NCI-H1092 treated with DMSO at 0.1 percent for 48 hours (cell line): Measurements from ENCODE around the gene CDH23.

ENCODE experiments used
- DNase-seq: peaks from one replicate; lab custom pipeline; 2025; lab: John Stamatoyannopoulos, UW

The CDH23 gene

DNA sequence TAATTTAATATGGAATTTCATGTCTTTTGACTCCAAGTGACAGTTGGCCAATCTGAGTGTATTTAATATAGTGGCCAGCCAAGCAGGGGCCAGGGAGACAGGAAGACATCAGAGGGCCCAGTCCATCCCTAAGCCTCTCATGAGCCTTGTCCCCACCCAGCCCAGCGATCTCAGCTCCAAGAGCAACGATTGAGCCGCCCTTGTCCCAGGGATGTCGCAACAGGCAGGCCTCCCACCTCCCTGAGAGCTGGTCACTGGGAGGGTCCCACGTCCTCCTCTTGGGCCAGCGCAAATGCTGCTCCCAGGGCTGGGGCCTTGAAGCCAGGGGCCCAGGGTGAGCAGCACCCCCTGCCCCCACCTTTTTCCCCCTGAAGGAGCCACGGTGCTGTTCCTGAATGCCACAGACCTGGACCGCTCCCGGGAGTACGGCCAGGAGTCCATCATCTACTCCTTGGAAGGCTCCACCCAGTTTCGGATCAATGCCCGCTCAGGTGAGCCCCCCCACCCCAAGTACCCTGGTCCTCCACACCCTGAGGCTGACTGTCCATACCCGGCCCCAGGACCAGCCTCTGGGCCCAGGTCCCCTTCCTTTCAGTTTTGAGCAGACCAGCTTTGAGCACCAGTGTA, 293.5 kb downstream of the CDH23 start:
- DNase-seq, result no peak

DNA sequence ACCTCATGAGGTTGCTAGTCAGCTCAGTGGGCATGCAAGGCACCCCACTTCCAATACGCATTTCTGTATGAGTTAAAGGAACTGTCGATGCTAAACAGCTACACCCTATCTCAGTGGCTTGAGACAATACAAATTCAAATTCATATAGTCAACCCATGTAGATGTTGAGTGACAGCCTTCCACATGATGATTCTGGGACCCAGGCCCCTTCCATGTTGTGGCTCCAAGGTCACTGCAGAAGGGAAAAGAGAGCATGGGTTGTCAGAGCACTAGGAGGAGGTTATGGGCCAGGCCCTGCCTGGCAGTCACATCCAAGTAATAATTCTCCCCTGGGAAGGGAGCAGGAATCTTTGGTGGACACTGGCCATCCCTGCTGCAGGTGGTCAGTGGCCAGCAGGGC, 294.7 kb downstream of the CDH23 start:
- no peak for DNase-seq

DNA sequence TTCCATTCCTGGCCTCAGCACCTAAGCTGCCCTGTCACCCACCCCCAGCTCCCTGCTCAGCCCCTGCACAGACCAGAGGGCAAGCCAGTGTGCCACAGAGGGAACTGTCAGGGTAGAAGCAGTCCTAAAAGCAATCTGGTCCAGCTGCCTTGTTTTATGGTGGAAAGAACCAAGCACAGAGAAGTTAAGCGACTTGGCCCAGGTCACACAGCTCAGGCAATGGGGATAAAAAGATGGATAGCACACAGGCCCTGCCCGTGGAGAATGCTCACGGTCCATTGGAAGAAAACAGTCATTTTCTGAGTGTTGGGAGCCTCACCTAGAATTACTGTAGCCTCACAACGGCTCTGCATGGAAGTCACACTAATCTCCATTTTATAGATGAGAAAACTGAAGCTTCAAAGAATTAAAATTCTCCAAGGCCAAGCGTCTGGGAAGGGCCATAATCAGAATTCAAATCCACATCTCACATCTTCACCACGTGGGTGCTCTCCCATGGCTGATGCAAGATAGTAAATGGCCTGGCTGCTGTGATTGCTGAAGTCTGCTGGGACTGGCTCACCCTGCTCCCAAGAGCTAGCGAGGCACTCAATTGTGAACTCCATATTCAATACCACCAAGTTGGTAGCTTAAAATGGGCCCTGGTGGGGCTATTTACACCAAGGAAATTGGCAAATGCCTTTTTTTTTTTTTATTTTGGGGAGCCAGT, 296.0 kb downstream of the CDH23 start:
- no peak for DNase-seq

DNA sequence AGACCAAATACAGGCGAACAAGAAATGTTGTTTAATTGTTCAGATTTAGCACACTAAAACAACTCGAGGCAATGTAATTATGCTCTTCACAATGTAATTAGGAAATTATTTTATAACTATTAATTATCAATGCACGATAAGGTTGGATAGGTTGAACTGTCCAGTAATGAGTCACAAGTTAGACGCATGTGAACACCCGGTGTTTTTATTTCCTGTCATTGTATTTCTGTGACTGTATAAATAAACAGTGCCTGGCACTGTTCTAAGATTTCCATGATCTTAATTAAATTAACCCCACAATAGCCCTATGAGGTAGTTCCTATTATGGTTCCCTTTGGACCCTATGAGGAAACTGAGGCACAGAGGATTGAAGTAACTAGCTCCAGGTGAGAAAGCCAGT, 296.7 kb downstream of the CDH23 start:
- no peak for DNase-seq

DNA sequence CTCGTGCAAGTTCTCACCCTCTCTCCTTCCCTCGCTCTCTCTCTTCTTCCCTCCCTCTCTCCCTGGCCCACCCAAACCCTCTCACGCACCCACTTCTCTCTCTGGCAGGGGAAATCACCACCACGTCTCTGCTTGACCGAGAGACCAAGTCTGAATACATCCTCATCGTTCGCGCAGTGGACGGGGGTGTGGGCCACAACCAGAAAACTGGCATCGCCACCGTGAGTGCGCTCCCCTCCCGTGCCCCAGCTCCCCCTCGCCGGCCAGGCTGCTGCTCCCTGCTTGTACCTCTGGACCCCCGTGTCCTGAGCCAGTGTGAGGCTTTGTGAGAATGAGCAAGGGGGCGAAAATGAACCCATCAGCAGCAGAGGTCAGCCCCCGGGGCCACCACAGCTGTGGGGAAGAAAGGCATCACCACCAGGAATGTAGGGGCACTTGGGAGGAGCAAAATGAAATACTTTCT, 297.4 kb downstream of the CDH23 start:
- no peak for DNase-seq

DNA sequence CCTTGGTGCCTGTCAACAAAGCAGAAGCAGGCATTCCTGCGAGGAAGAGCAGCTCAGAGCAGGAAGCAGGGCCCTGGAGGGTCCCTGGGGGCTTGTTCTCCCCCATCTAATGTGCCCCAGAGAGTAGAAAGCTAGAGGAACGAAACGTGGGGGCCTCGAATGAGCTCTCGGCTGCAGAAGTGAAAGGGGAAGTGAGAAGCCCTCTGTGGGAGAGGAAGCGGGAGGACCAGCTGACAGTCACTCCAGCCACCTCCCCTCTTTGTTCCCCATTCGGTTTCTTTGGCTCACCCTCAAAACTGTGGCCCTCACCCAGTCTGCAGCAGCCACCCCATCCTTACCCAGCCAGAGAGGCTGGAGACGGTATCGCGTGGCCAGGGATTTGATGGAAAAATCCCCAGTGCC, 297.8 kb downstream of the CDH23 start:
- no peak for DNase-seq

DNA sequence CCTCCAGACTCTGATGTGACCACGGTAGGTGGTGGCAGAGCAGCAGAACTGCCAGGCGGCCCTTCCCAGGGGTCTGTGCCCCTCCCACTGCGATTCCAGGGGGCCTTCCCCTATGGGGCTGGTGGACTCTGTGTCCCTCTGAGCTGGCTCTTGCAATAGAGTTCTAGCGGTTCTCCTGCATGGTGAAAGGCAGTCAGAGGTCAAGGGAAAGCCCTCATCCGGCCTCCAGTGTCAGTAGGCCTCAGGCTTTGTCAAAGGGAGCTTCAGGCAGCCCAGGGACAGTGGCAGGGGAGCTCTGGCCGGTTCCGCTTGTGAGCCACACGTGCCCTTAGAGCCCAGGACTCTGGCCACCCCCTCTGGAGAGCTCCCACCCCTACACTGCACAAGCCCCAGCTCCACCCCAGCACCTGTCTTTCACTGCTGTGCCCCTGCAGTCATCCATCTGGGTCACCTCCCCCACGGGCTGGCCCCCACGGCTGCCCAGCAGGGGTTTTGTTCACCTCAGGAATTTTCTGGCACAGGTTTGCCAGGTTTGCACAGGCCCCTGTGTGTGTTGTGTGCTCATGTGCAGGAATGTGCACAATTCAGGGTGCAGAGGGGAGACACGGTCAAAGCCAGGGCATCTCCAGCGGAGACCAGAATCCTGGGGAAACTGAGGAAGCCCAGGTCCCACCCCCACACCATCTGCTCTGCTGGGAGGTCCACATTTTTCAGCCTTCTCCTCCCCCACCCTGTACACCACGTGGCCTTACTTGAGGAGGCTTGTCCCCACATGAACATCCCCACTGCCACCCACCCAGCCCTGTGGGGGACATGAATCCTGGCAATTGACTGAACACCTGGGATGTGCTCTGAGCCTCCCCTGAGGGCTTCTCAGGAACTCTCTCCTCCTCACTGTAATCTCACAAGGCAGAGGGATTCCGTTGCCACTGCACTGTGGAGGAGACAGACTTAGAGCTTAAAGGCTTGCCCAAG, 299.1 kb downstream of the CDH23 start:
- DNase-seq, result no peak

DNA sequence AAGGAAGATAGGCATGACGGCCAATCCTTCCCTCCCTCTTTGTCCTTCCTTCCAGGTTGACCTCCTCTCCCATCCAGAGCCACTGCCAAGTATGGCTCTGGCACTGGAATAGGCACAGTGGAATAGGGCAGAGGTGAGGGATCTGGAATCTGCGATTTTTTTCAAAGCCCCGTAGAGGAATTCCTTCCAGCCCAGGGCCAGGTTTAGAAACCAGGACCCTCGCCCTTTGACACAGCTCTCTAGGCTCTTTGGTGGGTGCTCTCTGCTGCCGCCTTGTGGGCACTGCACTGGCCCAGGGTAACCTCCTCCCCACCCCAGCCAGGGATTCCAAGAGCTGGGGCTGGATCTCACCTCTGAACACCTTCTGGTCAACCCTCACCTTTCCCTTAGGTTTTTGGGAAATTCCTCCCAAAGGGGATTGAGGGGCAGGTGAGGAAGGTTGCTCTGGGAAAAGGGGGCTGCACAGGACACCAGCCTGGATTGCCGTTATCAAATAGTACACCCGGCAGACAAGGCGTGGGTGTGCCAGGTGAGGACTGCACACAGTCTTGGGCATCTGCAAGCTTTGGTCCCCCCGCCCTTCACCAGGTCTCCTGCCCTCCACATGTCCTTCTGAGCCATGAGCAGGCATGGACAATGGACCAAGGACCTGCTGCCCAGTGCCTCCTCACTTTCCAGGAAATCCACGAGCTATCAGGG, 300.1 kb downstream of the CDH23 start:
- DNase-seq, result peak; percentile 10

DNA sequence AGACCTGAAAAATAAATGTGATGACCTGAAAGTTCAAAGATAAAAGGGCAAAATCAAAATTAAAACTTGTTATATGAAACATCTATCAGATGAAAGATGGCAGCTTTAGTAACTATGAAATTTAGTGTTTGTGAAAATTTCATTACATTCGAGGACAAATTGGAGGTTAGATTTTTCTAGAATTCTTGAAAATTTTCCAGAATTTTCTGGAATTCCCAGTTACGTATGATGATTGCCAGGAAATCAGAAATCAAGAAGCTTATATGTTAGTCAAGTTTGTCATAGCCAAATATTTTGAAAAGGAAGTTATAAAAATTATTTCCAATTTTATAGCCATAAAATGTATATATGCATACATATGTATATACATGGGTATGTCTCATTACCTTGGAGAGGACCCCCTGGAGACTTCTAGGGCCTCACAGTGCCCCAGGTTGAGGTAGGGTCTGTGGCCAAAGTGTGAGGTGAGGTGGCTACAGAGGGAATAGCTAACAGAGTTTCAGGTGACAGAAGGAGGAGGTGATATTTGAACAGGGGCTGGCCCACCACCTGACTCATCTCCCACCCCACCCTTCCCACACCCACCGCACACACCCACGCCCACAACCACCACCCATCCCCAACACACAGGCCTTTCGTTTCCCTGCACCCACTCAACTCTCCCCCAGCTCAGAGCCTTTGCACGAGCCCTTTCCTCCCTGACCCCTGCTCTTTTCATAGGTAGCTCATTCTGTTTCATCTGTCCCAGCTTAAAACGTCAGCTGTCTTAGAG, 301.4 kb downstream of the CDH23 start:
- no peak for DNase-seq

DNA sequence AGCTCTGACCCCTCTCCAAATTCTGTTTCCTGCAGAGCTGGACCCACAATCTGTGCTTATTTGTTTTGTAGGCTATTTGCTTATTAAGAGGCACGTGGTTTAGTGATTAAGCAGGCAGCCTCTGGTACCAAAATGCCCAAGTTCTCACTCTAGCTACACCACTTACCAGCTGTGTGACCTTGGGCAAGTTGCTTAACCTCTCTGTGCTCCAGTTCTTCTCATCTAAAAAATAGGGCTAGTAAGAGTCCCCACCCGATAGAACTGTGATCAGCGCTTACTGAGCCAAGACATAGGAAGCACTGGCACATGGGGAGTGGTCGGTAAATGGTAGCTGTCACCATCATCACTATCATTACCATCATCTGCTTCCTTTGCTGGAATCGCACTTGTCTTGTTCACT, 302.0 kb downstream of the CDH23 start:
- DNase-seq, result no peak

DNA sequence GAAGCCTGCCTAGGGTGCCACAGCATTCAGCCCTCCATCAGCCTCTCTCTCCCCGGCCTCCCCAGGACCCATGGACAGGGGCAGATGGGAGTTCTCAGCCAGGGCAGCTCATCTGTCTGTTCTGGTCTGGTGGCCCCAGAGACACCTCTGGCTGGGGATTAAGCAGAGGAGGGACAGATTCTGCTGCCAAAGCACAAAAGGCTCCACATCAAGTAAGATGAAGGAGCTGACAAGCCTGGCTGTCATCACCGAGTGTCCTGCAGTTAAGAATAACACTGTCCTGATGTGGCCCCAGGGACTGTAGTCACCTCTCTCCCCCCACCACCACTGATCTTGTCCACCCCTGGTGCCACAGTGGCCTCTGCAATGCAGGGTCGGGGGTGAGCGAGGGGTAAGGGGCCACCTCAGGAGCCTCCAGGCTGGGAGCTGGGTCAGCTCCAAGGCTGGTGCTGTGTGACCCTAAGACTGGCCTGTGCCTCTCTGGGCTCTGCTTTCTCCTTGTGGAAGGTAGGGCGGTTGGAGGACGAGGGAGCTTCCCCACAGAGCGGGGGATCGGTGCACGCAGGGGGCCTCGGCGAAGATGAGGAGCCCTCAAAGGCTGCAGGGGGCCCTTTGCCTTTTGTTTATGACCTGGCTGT, 304.1 kb downstream of the CDH23 start:
- no peak for DNase-seq

DNA sequence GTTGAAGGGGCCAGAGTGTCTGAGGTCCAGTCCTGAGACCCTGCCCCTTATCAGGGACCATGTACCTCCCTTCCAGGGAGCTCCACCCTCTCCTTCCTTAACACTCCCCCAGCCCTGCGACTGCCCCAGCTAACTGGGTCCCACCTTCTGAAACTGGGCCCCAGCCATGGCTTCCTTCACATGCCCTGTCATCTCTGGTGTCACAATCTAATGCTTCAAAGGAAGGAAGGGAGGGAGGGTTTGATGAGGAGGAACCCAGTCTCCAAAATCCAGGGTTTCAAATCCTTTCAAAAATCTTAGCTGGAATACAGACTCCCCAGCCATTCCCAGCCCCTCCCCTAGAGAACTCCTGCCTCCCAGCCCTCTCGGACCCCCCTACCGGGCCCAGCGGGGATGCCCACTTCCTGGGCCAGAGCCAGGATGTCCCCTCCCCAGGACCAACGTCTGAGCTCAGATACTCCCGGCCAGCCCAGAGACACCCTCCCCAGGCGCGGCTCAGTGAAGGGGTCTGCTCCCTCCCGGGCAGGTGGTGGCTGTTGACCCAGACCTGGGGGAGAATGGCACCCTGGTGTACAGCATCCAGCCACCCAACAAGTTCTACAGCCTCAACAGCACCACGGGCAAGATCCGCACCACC, 304.9 kb downstream of the CDH23 start:
- no peak for DNase-seq

DNA sequence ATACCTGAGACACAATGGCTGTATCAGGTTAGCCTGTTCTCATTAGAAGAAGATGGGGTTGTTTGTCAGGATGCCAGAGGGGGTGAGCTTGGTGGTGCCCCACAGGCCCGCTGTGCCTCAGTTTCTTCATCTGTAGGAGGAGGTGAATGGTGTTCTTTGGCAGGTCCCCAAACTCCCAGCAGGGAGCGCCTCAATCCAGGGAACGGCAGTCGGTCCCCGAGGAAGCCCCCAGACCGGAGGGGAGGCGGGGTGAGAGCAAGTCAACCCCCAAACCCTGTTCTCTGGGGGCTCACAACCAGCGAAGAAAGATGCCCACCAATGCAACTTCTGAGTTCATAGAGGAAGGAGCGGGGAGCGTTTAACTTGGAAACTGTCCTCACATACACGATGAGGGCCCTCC, 306.9 kb downstream of the CDH23 start:
- DNase-seq, result no peak

DNA sequence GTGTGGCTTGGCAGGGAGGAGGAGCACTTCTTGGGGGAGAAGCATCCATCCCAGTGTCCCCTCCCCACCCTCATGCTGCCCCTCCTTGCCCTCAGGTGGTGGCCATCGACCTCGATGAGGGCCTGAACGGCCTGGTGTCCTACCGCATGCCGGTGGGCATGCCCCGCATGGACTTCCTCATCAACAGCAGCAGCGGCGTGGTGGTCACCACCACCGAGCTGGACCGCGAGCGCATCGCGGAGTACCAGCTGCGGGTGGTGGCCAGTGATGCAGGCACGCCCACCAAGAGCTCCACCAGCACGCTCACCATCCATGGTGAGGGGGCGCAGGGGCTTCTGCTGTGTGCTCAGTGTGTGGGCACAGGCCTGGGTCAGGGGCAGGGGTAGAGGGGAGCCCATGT, 308.1 kb downstream of the CDH23 start:
- no peak for DNase-seq

DNA sequence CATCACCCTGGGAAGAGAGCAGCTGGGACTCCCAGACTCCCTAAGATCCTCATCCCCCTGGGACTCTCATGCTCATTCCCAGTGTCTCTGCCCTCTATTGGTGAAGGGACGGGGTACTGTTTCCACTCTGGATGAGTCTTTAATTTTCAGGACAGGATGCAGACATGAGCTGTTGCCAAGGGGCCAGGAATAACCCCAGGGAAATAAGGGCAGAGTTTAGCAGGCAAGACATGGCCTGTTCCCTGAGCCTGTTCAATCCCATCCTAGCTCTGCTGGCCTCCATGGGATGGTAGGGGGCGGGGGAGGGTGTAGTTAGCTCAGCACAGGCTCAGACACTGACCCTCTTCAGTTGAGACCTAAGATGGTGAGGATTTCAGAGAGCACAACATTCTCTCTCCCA, 308.9 kb downstream of the CDH23 start:
- DNase-seq, result no peak

DNA sequence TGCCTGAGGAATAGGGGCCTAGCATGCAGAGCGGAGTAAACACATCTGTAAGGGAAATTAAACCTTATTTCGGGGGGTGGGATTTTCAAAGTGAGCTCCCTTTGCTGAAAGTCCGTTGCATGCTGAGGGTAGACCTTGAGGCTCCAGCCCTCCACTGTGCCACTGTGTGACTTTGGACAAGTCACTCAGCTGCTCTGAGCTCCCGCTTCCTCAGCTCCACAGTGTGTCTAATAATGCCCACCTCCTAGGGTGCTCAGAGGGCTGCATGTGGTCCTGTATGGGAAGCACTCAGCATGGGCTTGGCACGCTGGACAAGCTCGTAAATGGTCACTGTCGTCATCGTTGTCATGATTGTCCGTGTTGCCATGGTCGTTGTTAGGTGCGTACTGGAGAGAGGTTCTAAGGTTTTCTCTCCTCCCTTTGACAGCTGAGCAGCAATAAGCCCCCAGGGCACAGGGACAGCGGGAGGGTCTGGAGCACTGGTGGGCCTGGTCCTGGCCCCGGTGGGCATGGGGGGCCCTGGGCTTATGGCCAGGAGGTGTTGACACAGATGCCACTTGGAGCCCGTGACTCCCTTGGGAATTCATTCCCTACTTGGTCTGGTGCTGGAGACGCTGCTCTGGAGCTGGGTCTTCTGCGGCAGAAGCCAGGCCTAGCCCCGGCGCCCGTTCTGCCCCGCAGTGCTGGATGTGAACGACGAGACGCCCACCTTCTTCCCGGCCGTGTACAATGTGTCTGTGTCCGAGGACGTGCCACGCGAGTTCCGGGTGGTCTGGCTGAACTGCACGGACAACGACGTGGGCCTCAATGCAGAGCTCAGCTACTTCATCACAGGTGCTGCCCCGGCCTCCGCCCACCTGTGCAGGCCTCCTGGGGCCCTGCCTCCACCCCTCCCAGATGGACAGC, 309.7 kb downstream of the CDH23 start:
- peak; percentile 55 for DNase-seq

DNA sequence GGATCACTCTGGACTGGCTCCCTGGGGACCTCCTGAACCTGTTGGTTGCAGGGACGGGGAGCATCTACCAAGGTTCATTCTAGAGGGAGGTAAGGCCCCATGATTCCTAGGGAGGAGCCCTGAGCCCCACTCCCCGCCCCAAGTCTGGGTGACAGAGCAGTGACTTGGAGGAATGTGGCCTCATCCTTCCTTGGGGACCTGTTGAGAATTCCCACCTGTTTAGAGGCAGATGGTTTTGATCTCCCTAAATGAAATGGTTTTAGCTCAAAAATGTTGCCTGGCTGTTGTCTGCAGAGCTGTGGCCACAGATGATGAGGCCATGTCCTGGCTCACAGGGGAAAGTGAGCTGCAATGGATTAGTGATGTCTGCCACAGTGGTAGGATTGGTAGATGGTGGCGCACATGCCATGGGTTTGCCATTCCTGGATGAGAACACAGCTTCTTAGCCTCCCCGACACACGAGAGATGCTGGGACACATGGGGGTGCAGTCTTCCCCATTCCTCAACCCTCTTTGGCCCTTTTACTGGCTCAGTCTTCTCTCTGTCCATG, 310.6 kb downstream of the CDH23 start:
- no peak for DNase-seq

DNA sequence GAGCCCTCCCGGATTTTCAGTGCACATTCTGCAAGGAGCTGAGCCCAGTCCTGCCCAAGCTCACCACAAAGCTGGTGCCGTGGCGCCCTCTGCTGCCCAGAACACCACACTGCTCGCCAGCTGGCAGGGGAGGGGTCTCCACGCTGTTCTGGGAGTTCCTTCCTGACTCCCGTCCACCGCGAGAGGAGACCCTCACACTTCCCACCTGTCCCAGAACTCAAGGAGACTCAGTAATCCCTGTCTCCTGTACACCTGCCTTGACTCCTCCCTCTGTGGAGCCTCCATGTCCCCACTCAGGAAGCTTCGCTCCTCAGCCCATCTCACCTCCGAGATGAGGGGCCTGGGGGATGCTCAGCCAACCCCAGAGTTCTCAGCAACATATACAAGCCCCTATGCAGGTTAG, 311.6 kb downstream of the CDH23 start:
- no peak for DNase-seq
